ENCODE results near the gene COL25A1.

- TF ChIP-seq CTCF (IDR thresholded peaks at IDR 0.05) (no peak), POLR2A (IDR thresholded peaks at IDR 0.05) (no peak)
Observed at GRCh38 chr4:108965016-108965415, 337.4 kb downstream of the COL25A1 start.
